MM.1S (cell line): ENCODE data around the gene MAPK10.

Source experiments
- EZH2phosphoT487 ChIP-seq: fragments of 300-600 bp; sonication (generic); IDR thresholded peaks from 2 replicates; pipeline ENCODE4 v1.6.1; 2018; ENCODE audit warnings: antibody characterized with exemption, low read length
- TF ChIP-seq, protein P1 (sequence below): fragments of 300-600 bp; sonication (generic); IDR thresholded peaks from 2 replicates; pipeline ENCODE4 v1.5.1; 2016; ENCODE audit warnings: antibody characterized with exemption, low read length, mixed read lengths

DNA sequence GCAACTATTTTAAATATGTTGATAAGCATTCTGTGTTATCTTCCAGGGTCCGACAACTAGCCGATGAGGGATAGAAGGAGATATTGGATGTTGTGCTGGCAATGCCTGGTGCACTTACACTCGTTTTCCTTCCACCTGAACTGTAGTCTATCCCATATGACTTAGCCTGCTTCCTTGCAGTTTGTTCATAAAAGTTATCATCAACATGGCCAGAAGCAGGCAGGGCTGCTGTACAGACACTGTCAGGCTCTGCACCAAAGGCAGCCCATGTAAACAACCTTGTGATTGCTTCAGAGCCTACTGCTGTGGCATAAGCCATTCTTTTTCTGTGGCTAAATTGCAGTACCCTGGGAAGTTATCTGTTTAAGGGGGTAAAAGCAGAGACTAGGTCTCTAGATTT lies 1.6 kb downstream of the MAPK10 start:
- TF ChIP-seq, protein P1, sequence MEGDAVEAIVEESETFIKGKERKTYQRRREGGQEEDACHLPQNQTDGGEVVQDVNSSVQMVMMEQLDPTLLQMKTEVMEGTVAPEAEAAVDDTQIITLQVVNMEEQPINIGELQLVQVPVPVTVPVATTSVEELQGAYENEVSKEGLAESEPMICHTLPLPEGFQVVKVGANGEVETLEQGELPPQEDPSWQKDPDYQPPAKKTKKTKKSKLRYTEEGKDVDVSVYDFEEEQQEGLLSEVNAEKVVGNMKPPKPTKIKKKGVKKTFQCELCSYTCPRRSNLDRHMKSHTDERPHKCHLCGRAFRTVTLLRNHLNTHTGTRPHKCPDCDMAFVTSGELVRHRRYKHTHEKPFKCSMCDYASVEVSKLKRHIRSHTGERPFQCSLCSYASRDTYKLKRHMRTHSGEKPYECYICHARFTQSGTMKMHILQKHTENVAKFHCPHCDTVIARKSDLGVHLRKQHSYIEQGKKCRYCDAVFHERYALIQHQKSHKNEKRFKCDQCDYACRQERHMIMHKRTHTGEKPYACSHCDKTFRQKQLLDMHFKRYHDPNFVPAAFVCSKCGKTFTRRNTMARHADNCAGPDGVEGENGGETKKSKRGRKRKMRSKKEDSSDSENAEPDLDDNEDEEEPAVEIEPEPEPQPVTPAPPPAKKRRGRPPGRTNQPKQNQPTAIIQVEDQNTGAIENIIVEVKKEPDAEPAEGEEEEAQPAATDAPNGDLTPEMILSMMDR = no peak
- no peak for TF ChIP-seq EZH2phosphoT487
